Cardiac fibroblast (primary cell): ENCODE data around the gene KIT.

Source experiments
- DNase-seq, 2 donors: peaks; one replicate each; pipeline versions ENCODE4 v3.0.0 to v3.0.0-alpha.2; 2010; ENCODE audit warnings: low read depth in 2 of 2
- H3K4me3 ChIP-seq, 2 donors: replicated peaks in 1 of 2; 1 replicate in 1 of 2; 2 replicates in 1 of 2; pipeline ENCODE4 v1.5.1; 2011; ENCODE audit warnings: low read depth in 2 of 2, low read length in 2 of 2, mild to moderate bottlenecking in 2 of 2, moderate library complexity in 1 of 2
- CTCF ChIP-seq: IDR thresholded peaks from one replicate; pipeline ENCODE4 v1.5.1; 2011; ENCODE audit warnings: low read depth, mild to moderate bottlenecking, low read length, inconsistent platforms

The KIT gene

GRCh38 chr4:54651050-54651449 lies 6.7 kb upstream of the KIT start:
- TF ChIP-seq CTCF: no peak
- DNase-seq: no peak
- H3K4me3 ChIP-seq: no peak overlapping the region

GRCh38 chr4:54654753-54655152 lies 3.0 kb upstream of the KIT start:
- H3K4me3 ChIP-seq: no peak overlapping the region
- no peak for DNase-seq
- TF ChIP-seq CTCF: no peak

- no peak for TF ChIP-seq CTCF
- DNase-seq: no peak
Observed at GRCh38 chr4:54657185-54657550, 589 bp upstream of the KIT start.

GRCh38 chr4:54658252-54659093 lies 716 bp downstream of the KIT start:
- H3K4me3 ChIP-seq: peak overlapping the region; percentile 55 to 56
- DNase-seq: peak; percentile 34 to 48
- TF ChIP-seq CTCF: no peak

More at GRCh38 chr4:54657185-54657550, 589 bp upstream of the KIT start:
- H3K4me3 ChIP-seq: no peak overlapping the region

GRCh38 chr4:54659313-54659712 lies 1.6 kb downstream of the KIT start:
- TF ChIP-seq CTCF: no peak
- peak overlapping the region; percentile 55 to 56 for H3K4me3 ChIP-seq
- DNase-seq: peak; percentile 18 to 36

- no peak for DNase-seq
- no peak for TF ChIP-seq CTCF
- H3K4me3 ChIP-seq: no peak overlapping the region
Observed at GRCh38 chr4:54659749-54660535, 2.2 kb downstream of the KIT start.
